Smooth muscle cell (in vitro differentiated cells): Measurements from ENCODE around the gene XAGE5. TPM values are rescaled to one million over a fixed set of nuclear protein-coding genes. Genes with fewer than 3 reads are reported as not detected.

ENCODE experiments used
- DNase-seq: peaks from one replicate; lab custom pipeline; 2025; ENCODE audit not compliant: unreplicated experiment; lab: John Stamatoyannopoulos, UW
- H2AFZ ChIP-seq: fragments of 200-600 bp; sonication (generic); 2 replicates; pipeline ENCODE4 v1.6.0; 2016; ENCODE audit warnings: antibody characterized with exemption, low read depth, mild to moderate bottlenecking
- H3F3A ChIP-seq: fragments of 200-600 bp; sonication (generic); 2 replicates; pipeline ENCODE4 v1.6.0; 2017; ENCODE audit warnings: antibody characterized with exemption, low read depth
- H3K27ac ChIP-seq: fragments of 200-600 bp; sonication (generic); 2 replicates; pipeline ENCODE4 v1.5.1; 2016; ENCODE audit warnings: low read depth, mild to moderate bottlenecking
- H3K27me3 ChIP-seq: fragments of 200-600 bp; sonication (generic); 2 replicates; pipeline ENCODE4 v1.6.1; 2016; ENCODE audit warnings: low read depth, mild to moderate bottlenecking
- H3K36me3 ChIP-seq: fragments of 200-600 bp; sonication (generic); 2 replicates; pipeline ENCODE4 v1.5.1; 2016; ENCODE audit warnings: low read depth
- H3K4me1 ChIP-seq: fragments of 200-600 bp; sonication (generic); 2 replicates; pipeline ENCODE4 v1.5.1; 2016; ENCODE audit warnings: low read depth
- H3K4me2 ChIP-seq: fragments of 200-600 bp; sonication (generic); 2 replicates; pipeline ENCODE4 v1.6.0; 2016; ENCODE audit warnings: mild to moderate bottlenecking
- H3K4me3 ChIP-seq: fragments of 200-600 bp; sonication (generic); 2 replicates; pipeline ENCODE4 v1.5.1; 2016; ENCODE audit warnings: mild to moderate bottlenecking
- H3K79me2 ChIP-seq: fragments of 200-600 bp; sonication (generic); 2 replicates; pipeline ENCODE4 v1.6.0; 2016; ENCODE audit warnings: low read depth, mild to moderate bottlenecking
- H3K9ac ChIP-seq: fragments of 200-600 bp; sonication (generic); 2 replicates; pipeline ENCODE4 v1.6.0; 2016; ENCODE audit warnings: low read depth
- H3K9me3 ChIP-seq: fragments of 200-600 bp; sonication (generic); replicated peaks from 2 replicates; pipeline ENCODE4 v1.5.1; 2016; ENCODE audit warnings: low read depth
- H4K20me1 ChIP-seq: fragments of 200-600 bp; sonication (generic); 2 replicates; pipeline ENCODE4 v1.6.0; 2016; ENCODE audit warnings: low read depth
- WGBS: methylation state at CpG from one replicate; pipeline ENCODE4 v1.1.7; 2016; ENCODE audit warnings: low lambda C conversion rate; 5-methylcytosine and 5-hydroxymethylcytosine counted together
- polyA plus RNA-seq: library from polyadenylated mRNA; unstranded; fragments of >200 nt; fragmentation: Nextera tagmentation; extraction: Ambion mirVana; gene quantifications from 2 replicates; pipeline ENCODE4 v1.2.1, GENCODE V29; 2016
- total RNA-seq: library from RNA; depleted of rRNA; stranded (reverse); fragments of >200 nt; gene quantifications from 2 replicates; pipeline ENCODE4 v1.2.3, GENCODE V29; 2014
- TF ChIP-seq, protein P1 (sequence below): fragments of 200-600 bp; sonication (generic); IDR thresholded peaks from 2 replicates; pipeline ENCODE4 v1.5.1; 2017; ENCODE audit warnings: borderline replicate concordance, mild to moderate bottlenecking, antibody characterized with exemption; ENCODE audit not compliant: insufficient read depth, poor library complexity, severe bottlenecking

The XAGE5 gene
- total and polyA plus RNA-seq, 2 experiments from 2014 or later = not detected

DNA sequence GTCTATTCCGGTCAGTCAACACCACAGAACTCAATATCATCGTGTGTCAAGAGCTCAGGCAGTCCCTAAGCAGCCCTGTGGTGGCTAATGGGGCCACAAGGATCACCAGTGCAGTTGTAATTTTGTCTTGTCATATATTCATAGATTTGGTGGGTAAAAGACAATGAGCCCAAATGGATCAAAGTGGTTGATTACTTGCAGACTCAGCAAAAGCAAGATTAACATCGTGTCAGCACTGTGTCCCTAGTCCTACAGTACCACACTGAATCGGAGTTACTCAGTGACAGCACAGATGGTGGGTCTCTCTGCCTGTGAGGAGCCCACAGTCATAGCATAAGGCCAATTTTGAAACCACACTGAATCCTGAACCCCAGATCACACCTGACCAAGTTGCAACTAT lies 8.7 kb downstream of the XAGE5 start:
- no peaks in the 10 kb centered on the region for H3F3A ChIP-seq
- no peaks in the 10 kb centered on the region for H3K9me3 ChIP-seq
- no peaks in the 10 kb centered on the region for H3K27me3 ChIP-seq
- H3K79me2 ChIP-seq = no peaks in the 10 kb centered on the region
- no peak overlapping the region for H3K4me2 ChIP-seq
- TF ChIP-seq, protein P1, sequence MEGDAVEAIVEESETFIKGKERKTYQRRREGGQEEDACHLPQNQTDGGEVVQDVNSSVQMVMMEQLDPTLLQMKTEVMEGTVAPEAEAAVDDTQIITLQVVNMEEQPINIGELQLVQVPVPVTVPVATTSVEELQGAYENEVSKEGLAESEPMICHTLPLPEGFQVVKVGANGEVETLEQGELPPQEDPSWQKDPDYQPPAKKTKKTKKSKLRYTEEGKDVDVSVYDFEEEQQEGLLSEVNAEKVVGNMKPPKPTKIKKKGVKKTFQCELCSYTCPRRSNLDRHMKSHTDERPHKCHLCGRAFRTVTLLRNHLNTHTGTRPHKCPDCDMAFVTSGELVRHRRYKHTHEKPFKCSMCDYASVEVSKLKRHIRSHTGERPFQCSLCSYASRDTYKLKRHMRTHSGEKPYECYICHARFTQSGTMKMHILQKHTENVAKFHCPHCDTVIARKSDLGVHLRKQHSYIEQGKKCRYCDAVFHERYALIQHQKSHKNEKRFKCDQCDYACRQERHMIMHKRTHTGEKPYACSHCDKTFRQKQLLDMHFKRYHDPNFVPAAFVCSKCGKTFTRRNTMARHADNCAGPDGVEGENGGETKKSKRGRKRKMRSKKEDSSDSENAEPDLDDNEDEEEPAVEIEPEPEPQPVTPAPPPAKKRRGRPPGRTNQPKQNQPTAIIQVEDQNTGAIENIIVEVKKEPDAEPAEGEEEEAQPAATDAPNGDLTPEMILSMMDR = no peak
- no peak overlapping the region for H3K9ac ChIP-seq
- 43% methylated on average over 4 of the region's 4 CpGs for WGBS
- H3K36me3 ChIP-seq = no peaks in the 10 kb centered on the region
- no peaks in the 10 kb centered on the region for H4K20me1 ChIP-seq
- no peak overlapping the region for H3K27ac ChIP-seq
- H3K4me3 ChIP-seq = no peak overlapping the region
- H2AFZ ChIP-seq = no peak overlapping the region
- no peak for DNase-seq
- no peaks in the 10 kb centered on the region for H3K4me1 ChIP-seq

DNA sequence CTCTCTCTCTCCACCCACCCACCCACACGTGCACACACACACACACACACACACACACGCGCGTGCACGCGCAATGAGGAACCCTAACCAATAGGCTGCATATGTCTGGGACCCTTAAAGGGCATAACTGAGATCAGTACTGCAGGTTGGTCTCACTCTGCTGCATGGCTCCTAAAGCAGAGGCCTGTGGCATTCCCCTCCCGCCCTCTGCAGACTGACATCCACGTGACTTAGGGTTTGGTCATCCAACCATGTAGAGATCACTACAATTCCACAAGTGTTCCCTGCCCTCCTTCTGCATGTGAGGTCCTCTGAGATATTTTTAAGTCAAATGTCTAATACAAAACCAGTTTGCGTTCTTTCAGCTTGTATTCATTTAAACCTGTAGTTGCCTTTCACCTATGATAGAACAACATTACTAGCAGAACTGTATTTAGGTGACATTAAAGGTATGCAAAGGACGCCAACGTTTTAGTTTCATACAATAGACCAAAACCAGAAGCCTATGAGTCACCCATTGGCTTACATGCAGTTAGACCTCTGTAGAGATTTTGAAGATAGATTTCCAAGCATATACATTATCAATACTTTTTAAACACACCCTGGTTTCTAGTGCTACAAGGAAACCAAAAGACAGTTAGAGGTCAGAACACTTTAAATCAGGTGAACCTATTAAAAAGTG lies 10.1 kb downstream of the XAGE5 start:
- Histone ChIP-seq H2AFZ (no peak overlapping the region), H3K9me3 (no peaks in the 10 kb centered on the region), H3K36me3 (no peaks in the 10 kb centered on the region), H3K4me3 (no peak overlapping the region), H3K4me1 (no peaks in the 10 kb centered on the region), H3K27ac (no peak overlapping the region), H3K79me2 (no peaks in the 10 kb centered on the region), H3K4me2 (no peak overlapping the region), H4K20me1 (no peaks in the 10 kb centered on the region), H3K9ac (no peak overlapping the region), H3F3A (no peaks in the 10 kb centered on the region), H3K27me3 (no peaks in the 10 kb centered on the region)
- TF ChIP-seq, protein P1 = no peak
- 75% methylated on average over 11 of the region's 11 CpGs for WGBS
- no peak for DNase-seq

DNA sequence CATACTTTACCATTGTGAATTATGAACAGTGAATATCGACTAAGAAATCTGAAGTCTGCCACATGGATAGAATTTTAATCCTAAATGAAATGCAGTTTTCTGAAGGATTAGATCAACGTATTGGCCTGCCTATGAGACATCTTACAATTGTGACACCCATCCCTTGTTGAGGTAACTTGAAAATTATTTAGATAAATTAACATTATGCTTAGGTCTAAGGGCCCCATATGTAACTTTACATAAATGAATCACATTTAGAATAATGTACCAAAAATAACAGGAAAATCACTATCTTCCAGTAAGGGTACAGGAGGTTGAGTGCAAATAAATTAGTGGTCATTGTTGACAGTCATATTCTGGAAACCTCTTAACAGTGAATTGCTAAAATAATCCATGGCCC lies 13.5 kb downstream of the XAGE5 start:
- Histone ChIP-seq H3K79me2 (no peaks in the 10 kb centered on the region), H4K20me1 (no peaks in the 10 kb centered on the region), H3K4me1 (no peaks in the 10 kb centered on the region), H2AFZ (no peak overlapping the region), H3K36me3 (no peaks in the 10 kb centered on the region), H3F3A (no peaks in the 10 kb centered on the region), H3K4me2 (no peak overlapping the region), H3K4me3 (no peak overlapping the region), H3K9ac (no peak overlapping the region), H3K27ac (no peak overlapping the region), H3K9me3 (no peaks in the 10 kb centered on the region), H3K27me3 (no peaks in the 10 kb centered on the region)
- 39% methylated on average over 2 of the region's 2 CpGs for WGBS
- no peak for DNase-seq
- TF ChIP-seq, protein P1 = no peak

DNA sequence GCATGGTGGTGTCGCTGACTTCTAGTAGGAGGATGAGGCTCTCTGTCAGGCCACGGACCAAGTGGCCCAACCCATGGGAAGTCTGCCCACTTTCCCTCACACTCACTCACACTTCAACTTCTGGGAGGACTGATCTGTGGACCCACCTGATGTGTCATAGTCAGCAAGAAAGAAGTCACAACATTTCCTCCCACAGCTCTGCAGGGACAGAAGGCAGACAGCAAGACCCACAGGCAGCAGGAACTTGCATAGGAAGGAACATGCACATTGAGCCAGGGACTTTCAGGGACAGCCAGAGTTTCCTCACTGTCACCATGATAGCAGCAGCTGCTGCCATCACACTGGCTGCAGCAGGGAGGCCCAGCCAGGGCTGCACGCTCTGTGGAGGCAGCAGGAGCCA lies 19.5 kb downstream of the XAGE5 start:
- Histone ChIP-seq H3K9ac (no peak overlapping the region), H2AFZ (no peak overlapping the region), H3K27me3 (no peaks in the 10 kb centered on the region), H3K4me1 (no peaks in the 10 kb centered on the region), H3F3A (no peaks in the 10 kb centered on the region), H3K36me3 (no peaks in the 10 kb centered on the region), H4K20me1 (no peaks in the 10 kb centered on the region), H3K79me2 (no peaks in the 10 kb centered on the region), H3K27ac (no peak overlapping the region), H3K4me3 (no peak overlapping the region), H3K9me3 (no peaks in the 10 kb centered on the region), H3K4me2 (no peak overlapping the region)
- DNase-seq = no peak
- 40% methylated on average over 3 of the region's 3 CpGs for WGBS
- TF ChIP-seq, protein P1 = no peak
